Measurements from ENCODE around the gene BGN. TPM values are rescaled to one million over a fixed set of nuclear protein-coding genes. Genes with fewer than 3 reads are reported as not detected.

Gene BGN
- total and polyA plus RNA-seq, 2 donors (not counting 1 experiment from before 2014, with no cell fraction given), result not detected

- TF ChIP-seq CTCF (IDR thresholded peaks at IDR 0.05) (no peak), EZH2 (IDR thresholded peaks at IDR 0.05; ENCODE audit: borderline replicate concordance, insufficient read depth, low read depth, low read length, poor library complexity, severe bottlenecking) (no peak)
- Histone ChIP-seq H3K4me1 (ENCODE audit: control insufficient read depth in 2 of 2, insufficient read depth in 2 of 2, low read length in 2 of 2) (peaks cover 0 to 3% of the 10 kb centered on the region in 2 donors), H3K27ac (ENCODE audit: low read length in 2 of 2) (no peak overlapping the region), H3K27me3 (replicated peaks in 1 of 4; ENCODE audit: control extremely low read depth in 1 of 4, control insufficient read depth in 3 of 4, insufficient read depth in 4 of 4, low read length in 3 of 4) (no peaks in the 10 kb centered on the region), H3K9me3 (ENCODE audit: control extremely low read depth in 1 of 3, control insufficient read depth in 2 of 3, insufficient read depth in 1 of 3, low read length in 2 of 3) (no peaks in the 10 kb centered on the region), H3K36me3 (replicated peaks in 1 of 2; ENCODE audit: control extremely low read depth in 1 of 2, control insufficient read depth in 1 of 2, extremely low read depth in 1 of 2, insufficient read depth in 2 of 2, low read length in 1 of 2) (no peaks in the 10 kb centered on the region), H3K4me2 (replicated peaks; ENCODE audit: low read depth, low read length, poor library complexity, severe bottlenecking) (no peak overlapping the region), H2AFZ (ENCODE audit: insufficient read depth, low read depth, low read length, poor library complexity, severe bottlenecking) (no peak overlapping the region), H3K9ac (ENCODE audit: low read length) (no peak overlapping the region), H3K4me3 (ENCODE audit: control extremely low read depth in 1 of 5, extremely low read depth in 1 of 5, insufficient read depth in 1 of 5, low read depth in 2 of 5, low read length in 4 of 5) (no peak overlapping the region), H3K79me2 (ENCODE audit: control insufficient read depth, insufficient read depth, low read length) (no peaks in the 10 kb centered on the region), H4K20me1 (ENCODE audit: control insufficient read depth, insufficient read depth, low read length, poor library complexity, severe bottlenecking) (no peaks in the 10 kb centered on the region)
- Mint-ChIP-seq H3K27me3 (peaks cover 3% of the 10 kb centered on the region), H3K4me1 (no peaks in the 10 kb centered on the region), H3K4me3 (no peak overlapping the region), H3K27ac (no peak overlapping the region), H3K9me3 (ENCODE audit: insufficient read depth) (no peaks in the 10 kb centered on the region)
- ATAC-seq (ENCODE audit: low read depth) (no peak), DNase-seq (no peak)
- ChIA-PET CTCF (interaction anchor here (0.8 to 6.1 kb wide), 2 partner anchors 120 to 128 kb away, joined by 4 to 95 read pairs; no protein-coding TSS in a partner anchor), POLR2A (no interaction called here)
- WGBS (ENCODE audit: insufficient coverage), result 87% methylated on average over 23 of the region's 26 CpGs
- intact Hi-C loops (cut with micrococcal nuclease), result no loop called here
Observed at GRCh38 chrX:153537526-153538295, 42.9 kb downstream of the BGN start.

GRCh38 chrX:153538424-153538823 is 43.6 kb downstream of the BGN start:
- Histone ChIP-seq H3K27me3 (replicated peaks in 1 of 4; ENCODE audit: control extremely low read depth in 1 of 4, control insufficient read depth in 3 of 4, insufficient read depth in 4 of 4, low read length in 3 of 4) (no peaks in the 10 kb centered on the region), H3K27ac (ENCODE audit: low read length in 2 of 2) (no peak overlapping the region), H3K4me2 (replicated peaks; ENCODE audit: low read depth, low read length, poor library complexity, severe bottlenecking) (no peak overlapping the region), H2AFZ (ENCODE audit: insufficient read depth, low read depth, low read length, poor library complexity, severe bottlenecking) (no peak overlapping the region), H4K20me1 (ENCODE audit: control insufficient read depth, insufficient read depth, low read length, poor library complexity, severe bottlenecking) (no peaks in the 10 kb centered on the region), H3K36me3 (replicated peaks in 1 of 2; ENCODE audit: control extremely low read depth in 1 of 2, control insufficient read depth in 1 of 2, extremely low read depth in 1 of 2, insufficient read depth in 2 of 2, low read length in 1 of 2) (no peaks in the 10 kb centered on the region), H3K4me1 (ENCODE audit: control insufficient read depth in 2 of 2, insufficient read depth in 2 of 2, low read length in 2 of 2) (peaks cover 0 to 3% of the 10 kb centered on the region in 2 donors), H3K9ac (ENCODE audit: low read length) (no peak overlapping the region), H3K9me3 (ENCODE audit: control extremely low read depth in 1 of 3, control insufficient read depth in 2 of 3, insufficient read depth in 1 of 3, low read length in 2 of 3) (no peaks in the 10 kb centered on the region), H3K4me3 (ENCODE audit: control extremely low read depth in 1 of 5, extremely low read depth in 1 of 5, insufficient read depth in 1 of 5, low read depth in 2 of 5, low read length in 4 of 5) (no peak overlapping the region), H3K79me2 (ENCODE audit: control insufficient read depth, insufficient read depth, low read length) (no peaks in the 10 kb centered on the region)
- H3K4me3 Mint-ChIP-seq, result no peak overlapping the region
- no peak for DNase-seq
- H3K27me3 Mint-ChIP-seq, result peaks cover 3% of the 10 kb centered on the region
- TF ChIP-seq EZH2 (IDR thresholded peaks at IDR 0.05; ENCODE audit: borderline replicate concordance, insufficient read depth, low read depth, low read length, poor library complexity, severe bottlenecking) (no peak), CTCF (IDR thresholded peaks at IDR 0.05) (no peak)
- H3K4me1 Mint-ChIP-seq, result no peaks in the 10 kb centered on the region
- no peaks in the 10 kb centered on the region for H3K9me3 Mint-ChIP-seq (ENCODE audit: insufficient read depth)
- WGBS (ENCODE audit: insufficient coverage), result 95% methylated on average over 15 of the region's 17 CpGs
- ChIA-PET CTCF (interaction anchor here (1.3 to 6.1 kb wide), 4 partner anchors 111 to 505 kb away, joined by 4 to 95 read pairs (median 18); partner anchors contain the start of gene DUSP9), POLR2A (interaction anchor here (1.0 kb wide), 1 partner anchor 502 kb away, joined by 3 read pairs; no protein-coding TSS in a partner anchor)
- no peak overlapping the region for H3K27ac Mint-ChIP-seq
- intact Hi-C loops (cut with micrococcal nuclease), result no loop called here
- no peak for ATAC-seq (ENCODE audit: low read depth)
